Left lobe of liver (tissue), 2 donors: ENCODE results near the gene AMPH. TPM values are rescaled to one million over a fixed set of nuclear protein-coding genes. Genes with fewer than 3 reads are reported as not detected.
"Not testable (repeated sequence)": the region's sequence is repeated elsewhere in the genome, so short reads cannot be mapped to it uniquely, and the experiment has no call there.

Source experiments
- ATAC-seq: fragments of 200-7000 bp; cut with Tn5 transposase; one replicate; pipeline ENCODE4 v1.9.1; 2020; ENCODE audit warnings: mild to moderate bottlenecking, moderate library complexity
- DNase-seq: peaks from one replicate; pipeline ENCODE4 v3.0.0-alpha.2; 2020; ENCODE audit warnings: low spot score
- total RNA-seq: library from RNA; stranded (reverse); gene quantifications from one replicate; pipeline ENCODE4 v1.2.1, GENCODE V29; 2021
- donor health status: DM: no; HTN: no; CAD: no; lungs with moderate emphysema.
- donor health status: DM: no; HTN: yes; CAD: no.

The AMPH gene
- total RNA-seq, 1 donor from 2014 or later, result 1.1 TPM

- ATAC-seq (no peak), DNase-seq (no peak)
Observed at GRCh38 chr7:38410056-38410455, 221.1 kb downstream of the AMPH start.

DNA sequence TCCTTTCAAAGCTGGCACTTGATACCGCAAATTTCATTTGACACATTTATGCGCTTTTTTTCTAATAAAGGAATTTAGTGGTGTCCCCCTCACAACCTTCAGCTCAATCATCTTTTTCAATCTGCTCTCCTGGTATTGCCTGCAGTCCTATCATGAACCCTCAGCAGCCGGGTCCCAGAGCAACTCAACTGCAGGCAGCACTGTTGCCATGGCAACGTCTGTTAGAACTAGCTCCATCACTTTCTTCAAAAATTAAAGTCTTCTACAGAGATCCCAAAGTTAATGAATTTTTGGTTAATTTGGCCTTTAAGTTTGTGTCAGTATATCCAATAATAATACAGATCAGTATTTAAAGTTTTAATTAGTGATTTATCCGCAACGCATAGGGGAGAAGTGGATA lies 221.6 kb downstream of the AMPH start:
- DNase-seq, result no peak
- no peak for ATAC-seq

DNA sequence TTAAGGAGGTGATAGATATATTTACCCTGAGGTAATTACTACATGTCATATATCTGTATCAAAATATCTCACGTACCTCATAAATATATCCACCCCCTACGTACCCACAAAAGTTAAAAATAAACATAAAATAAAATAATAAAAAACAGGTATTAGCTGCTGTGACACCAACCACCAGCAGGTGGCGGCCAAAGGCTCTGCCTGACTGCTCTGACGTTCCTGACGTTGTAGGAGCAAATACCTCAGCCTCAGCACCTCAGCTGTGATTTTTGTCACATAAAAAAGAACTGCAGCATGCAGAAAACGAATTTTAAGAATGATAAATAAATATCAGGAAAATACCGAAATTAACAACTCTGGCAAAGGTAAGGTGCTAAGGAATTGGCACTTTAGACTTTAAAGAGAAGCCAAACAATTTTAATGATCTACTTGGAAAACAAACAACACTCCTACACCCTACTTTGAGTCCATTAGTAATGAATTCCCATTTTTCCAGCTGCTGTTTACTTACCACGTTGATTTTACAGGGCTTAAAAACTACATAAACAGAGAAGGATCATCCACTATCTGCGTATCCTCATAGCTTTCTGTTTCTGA lies 232.3 kb downstream of the AMPH start:
- ATAC-seq, result peak; percentile 97

GRCh38 chr7:38396852-38397251 lies 234.3 kb downstream of the AMPH start:
- ATAC-seq, result no peak

More for the DNA sequence above, 232.3 kb downstream of the AMPH start:
- no peak for DNase-seq

GRCh38 chr7:38395921-38396552 lies 235.1 kb downstream of the AMPH start:
- not testable (repeated sequence) for DNase-seq, ATAC-seq

More at GRCh38 chr7:38396852-38397251, 234.3 kb downstream of the AMPH start:
- no peak for DNase-seq

DNA sequence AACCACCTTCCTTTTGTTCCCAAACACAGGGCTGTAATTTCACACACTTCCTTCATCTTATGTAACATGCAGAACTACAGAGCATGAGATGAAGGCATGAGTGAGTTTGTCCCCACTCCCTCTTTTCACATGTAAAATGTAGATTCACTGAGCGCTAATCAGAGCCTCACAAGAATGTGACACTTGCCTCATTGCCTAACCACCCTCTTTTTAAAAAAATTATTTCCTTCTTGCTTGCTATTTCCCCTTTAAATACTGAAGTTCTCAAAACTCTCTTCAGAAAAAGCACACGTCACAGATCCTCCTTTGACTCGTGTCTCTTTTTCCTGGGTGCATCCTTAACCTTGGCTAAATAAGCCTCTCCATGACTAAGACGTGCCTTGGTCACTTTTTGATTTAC lies 236.5 kb downstream of the AMPH start:
- DNase-seq, result no peak
- ATAC-seq, result no peak

GRCh38 chr7:38393874-38394273 lies 237.3 kb downstream of the AMPH start:
- ATAC-seq, result no peak
- no peak for DNase-seq

DNA sequence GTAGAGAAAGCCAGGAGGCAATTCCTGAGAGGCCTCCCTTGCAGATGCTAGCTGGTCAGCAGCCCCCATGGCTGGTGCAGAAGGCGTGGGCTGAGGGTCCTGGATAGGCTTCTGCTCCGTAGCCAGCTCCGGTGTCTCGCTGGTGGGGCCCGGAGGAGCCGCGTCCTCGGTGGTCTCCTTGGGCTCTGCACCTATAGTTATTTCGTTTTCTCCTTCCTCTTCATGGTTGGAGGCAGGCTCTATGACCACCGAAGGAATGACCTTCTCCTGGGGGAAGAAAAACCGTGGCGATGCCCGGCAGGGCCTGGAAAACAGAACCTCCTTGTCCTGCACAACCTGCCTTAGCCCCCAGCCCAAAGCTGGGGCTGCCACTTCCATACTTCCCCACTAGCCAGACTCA lies 239.4 kb downstream of the AMPH start:
- ATAC-seq (no peak), DNase-seq (no peak)

- DNase-seq, result no peak
- ATAC-seq, result no peak
Observed at GRCh38 chr7:38385682-38386081, 245.5 kb downstream of the AMPH start.

DNA sequence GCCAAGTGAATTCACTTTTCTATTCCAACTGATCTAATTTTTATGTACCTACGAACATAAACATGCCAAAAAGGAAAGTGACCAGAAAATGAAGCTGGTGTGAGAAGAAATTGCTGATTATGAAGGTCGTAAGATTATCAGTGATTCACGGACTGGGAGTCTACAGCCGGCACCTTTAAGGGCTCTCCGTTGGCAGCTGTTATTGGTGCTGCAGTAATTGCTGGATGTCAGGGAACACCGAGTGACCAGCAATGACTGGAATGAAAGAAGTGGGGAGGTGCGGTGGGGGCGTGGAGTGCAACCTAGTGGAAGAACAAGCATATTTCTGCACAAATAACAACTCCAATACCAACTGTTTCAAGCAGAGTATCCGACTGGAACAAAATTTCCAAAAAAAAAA lies 247.9 kb downstream of the AMPH start:
- no peak for DNase-seq
- ATAC-seq, result no peak

GRCh38 chr7:38382684-38383083 lies 248.5 kb downstream of the AMPH start:
- no peak for DNase-seq
- ATAC-seq, result no peak

DNA sequence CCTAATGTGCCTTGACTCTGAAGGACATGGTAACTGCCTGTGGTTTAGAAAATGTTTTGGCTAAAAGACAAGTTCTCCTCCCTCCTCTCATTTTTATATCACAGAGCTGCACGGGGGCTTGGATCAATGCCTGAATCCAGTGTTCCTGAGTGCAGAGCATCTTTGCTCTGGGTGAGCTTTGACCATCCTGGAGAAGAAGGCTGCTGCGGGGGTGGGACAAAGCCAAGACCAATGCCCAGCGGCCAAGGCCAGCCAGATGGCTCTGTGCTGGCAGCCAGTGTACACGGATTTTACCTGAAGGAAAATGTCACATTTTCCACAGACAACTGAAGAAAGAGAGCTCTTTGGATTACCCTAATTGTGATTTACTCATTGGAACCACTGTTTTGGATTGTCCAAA lies 255.7 kb downstream of the AMPH start:
- ATAC-seq (no peak), DNase-seq (no peak)

DNA sequence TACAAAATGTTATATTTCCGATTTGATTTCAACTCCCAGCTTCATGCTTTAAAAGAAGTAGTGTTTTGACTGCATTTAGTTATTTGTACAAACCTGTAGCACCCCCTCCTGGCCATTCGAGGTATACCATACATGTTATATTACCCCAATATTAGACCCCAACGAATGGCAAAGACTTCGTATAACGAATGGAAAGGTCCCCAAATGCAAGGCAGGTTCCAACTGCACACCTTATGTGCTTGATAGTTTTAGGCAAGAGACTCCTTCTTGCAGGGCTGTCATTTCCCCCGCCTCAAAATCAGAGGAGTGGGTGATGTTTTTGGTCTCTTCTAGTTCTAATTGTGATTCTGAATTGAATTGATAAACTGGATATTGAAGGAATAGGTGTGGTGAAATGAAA lies 256.7 kb downstream of the AMPH start:
- ATAC-seq (no peak), DNase-seq (no peak)

GRCh38 chr7:38373155-38373554 lies 258.0 kb downstream of the AMPH start:
- ATAC-seq (no peak), DNase-seq (no peak)

- no peak for DNase-seq
- no peak for ATAC-seq
Observed at GRCh38 chr7:38372290-38372689, 258.9 kb downstream of the AMPH start.

GRCh38 chr7:38369816-38370493 lies 261.2 kb downstream of the AMPH start:
- peak; percentile 82 for DNase-seq
- ATAC-seq, result peak; percentile 97

- ATAC-seq, result peak; percentile 82
- peak; percentile 61 for DNase-seq
Observed at GRCh38 chr7:38368191-38368605, 263.0 kb downstream of the AMPH start.

DNA sequence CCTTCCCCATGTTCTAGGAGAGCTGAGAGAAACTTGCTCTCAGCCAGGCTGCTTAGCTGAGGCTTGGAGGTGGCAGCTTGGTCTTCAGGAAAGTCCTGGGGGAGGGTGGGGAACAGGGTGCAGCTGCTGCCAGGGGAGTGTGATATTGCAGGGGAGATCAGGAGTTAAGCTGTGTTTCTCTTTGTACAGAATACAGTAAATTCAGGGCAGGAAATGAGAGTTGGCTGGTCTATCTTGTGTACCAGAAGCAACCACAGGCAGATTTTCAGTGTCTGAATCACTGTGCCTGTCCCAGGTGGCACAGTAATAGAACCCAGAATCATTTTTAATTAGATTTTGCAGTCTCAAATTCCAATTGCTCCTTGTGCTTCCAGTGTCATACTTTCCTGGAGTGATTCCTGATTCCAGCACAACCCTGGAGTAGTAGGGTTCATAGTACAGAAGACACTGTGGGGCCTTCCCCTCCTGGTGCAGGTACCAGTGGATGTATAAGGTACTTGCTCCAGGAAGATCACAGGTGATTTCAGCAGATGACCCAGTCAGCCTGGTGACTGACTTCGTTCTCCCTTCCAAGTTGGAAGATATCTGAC lies 263.8 kb downstream of the AMPH start:
- ATAC-seq (no peak), DNase-seq (no peak)

GRCh38 chr7:38363379-38363778 lies 267.8 kb downstream of the AMPH start:
- ATAC-seq, result peak; percentile 53
- not testable (repeated sequence) for DNase-seq

DNA sequence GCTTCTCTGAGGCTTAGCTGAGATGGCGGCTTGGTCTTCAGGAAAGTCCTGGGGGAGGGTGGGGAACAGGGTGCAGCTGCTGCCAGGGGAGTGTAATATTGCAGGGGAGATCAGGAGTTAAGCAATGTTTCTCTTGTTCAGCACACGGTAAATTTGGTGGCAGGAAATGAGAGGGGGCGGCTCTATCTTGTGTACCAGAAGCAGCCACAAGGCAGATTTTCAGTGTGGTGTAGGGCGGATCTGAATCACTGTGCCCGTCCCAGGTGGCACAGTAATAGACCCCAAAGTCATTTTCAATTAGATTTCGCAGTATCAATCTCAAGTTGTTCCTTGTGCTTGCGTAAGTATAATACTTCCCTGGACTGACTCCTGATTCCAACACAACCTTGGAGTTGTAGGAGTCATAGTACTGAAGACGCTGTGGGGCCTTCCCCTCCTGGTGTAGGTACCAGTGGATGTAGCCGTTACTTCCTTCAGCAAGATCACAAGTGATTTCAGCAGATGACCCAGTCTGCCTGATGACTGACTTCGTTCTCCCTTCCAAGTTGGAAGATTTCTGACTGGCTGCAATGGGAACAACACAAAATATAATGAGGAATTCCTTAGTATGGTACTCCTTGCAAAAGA lies 268.4 kb downstream of the AMPH start:
- DNase-seq, ATAC-seq: not testable (repeated sequence)

- DNase-seq, result no peak
- ATAC-seq, result no peak
Observed at GRCh38 chr7:38360776-38361175, 270.4 kb downstream of the AMPH start.
